DMS114 treated with DMSO at 0.1 percent for 48 hours (cell line): ENCODE results near the gene MAPKAP1.
"Not testable (repeated sequence)": the region's sequence is repeated elsewhere in the genome, so short reads cannot be mapped to it uniquely, and the experiment has no call there.

Experiments
- DNase-seq: peaks from one replicate; lab custom pipeline; 2025; ENCODE audit not compliant: unreplicated experiment; lab: John Stamatoyannopoulos, UW

The MAPKAP1 gene

DNA sequence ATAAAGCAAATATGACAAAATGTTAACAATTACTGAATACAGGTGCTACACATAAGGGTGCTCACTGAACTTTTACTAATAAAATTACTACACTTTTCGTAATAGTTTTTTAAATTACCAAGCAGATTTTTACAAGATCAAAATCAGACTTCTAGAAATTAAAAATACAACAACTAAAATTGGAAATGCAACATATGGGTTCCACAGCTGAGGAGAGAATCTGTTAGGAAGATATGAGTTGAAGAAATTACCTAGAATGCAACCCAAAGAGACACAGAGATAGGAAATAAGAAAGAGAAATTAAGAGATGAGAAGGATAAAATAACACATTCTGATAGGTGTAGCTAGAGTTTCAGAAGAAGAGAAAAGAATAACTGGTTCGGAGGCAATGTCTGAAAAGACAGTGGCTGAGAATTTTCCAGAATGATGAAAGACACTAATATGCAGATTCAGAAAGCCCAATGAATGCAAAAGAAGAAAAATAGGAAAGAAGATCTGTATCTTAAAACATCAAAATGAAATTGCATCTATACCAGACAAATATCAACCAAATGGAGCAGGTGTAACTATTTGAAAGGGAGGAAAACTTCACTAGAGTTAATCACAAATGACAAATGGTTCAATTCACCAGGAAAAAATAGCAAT, 95.8 kb downstream of the MAPKAP1 start:
- DNase-seq: no peak

DNA sequence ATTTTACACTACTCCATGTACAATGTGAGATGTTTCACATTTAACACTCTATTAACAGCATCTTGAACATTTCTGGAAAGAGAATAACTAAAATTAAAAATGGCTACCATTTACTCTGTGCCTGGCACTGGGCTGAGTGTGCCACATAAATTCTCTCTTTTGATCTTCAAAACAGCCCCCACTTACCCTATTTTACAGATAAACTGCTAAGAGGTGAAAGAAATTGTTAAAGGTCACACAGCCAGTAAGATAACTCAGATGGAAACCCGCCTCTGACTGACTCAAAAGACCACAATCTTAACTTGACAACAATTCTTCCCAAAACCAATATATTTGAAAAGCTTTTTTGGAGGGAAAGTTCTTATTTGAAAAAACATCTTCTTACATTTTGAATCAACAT, 97.3 kb downstream of the MAPKAP1 start:
- DNase-seq: no peak

DNA sequence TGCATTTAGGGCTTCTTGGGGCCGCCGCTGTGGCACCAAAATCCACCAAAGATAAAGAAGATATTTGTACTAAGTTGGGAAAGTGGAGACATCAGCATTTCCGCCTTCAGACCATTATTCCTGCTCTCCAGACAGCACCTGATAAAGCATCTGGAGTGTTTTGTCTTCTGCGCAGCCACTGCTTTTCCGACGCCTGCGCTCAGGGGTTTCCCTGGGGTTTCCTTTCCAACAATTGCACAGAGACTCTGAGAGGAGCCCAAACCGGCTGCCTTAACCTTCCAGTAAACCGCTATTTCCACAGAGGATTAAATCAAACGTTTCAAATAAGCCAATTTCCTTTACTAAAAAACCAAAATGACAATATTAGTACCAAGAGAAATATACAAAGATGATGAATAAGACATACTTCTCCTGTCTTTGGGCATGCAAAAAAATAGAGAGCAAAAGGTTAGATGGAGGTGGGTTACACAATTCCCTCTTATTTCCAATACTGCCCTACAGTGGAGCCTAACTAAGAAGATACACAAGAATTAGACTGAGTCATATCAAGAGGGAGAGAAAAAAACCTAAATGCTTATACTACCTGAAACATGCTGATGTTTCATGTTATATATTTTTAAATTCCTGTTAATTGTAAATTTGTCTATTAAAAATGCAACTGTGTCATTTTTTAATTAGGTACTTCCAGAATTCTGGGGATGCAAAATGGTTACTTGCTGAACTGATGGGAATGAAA, 98.4 kb downstream of the MAPKAP1 start:
- DNase-seq: no peak

DNA sequence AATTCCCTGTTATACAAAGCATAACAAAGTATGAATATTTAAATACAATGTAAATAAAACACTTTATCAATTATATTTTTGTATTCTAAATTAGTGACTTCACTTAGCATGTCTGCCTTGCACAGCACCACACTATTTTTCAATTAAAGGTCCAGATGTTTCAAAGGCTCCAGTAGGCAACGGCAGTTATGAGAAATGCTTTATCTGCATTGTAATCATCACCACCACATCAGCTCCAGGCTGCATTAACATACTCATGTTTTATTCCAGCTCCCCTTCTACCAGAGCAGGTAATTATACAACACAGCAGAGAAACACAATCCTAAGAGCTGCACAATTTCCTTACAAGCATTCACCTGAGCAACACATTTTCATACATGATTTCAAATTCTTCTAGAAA, 102.8 kb downstream of the MAPKAP1 start:
- DNase-seq: no peak

DNA sequence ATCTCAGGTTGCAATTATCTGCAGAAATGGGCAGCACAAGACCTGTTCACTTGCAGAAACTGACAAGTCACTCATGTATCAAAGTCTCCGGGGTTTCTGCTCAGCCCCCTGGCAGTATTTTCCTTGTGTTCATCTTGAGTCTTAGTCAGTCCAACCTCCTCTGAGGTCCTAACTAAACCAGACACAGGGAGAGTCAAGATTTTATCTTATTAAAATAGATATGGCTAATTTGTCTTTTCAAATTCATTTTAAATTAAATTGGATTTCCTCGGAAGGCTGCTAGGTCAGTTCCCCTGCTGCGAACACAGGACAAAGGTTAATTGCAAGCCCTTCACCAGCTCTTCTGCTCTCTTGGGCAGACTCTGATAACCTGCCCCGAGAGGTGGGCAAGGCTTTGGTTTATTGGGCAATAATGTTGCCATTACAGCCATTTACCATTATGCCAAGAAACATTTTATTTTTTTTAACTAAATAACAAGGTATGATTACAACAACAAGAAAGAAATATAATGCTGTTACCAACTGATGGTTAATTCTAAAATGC, 103.5 kb downstream of the MAPKAP1 start:
- no peak for DNase-seq

DNA sequence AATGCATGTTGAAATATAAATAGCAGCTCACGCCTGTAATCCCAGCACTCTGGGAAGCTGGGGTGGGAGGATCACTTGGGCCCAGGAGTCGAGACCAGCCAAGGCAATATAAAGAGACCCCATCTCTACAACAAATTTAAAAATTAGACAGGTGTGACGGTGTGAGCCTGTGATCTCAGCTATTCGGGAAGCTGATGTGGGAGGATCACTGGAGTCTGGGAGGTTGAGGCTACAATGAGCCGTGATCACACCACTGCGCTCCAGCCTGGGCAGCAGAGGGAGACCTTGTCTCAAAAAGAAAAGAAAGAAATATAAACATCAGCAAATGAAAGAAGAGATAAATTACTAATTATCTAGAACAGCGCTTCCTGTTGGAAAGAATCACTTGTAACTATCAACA, 105.0 kb downstream of the MAPKAP1 start:
- DNase-seq: no peak

DNA sequence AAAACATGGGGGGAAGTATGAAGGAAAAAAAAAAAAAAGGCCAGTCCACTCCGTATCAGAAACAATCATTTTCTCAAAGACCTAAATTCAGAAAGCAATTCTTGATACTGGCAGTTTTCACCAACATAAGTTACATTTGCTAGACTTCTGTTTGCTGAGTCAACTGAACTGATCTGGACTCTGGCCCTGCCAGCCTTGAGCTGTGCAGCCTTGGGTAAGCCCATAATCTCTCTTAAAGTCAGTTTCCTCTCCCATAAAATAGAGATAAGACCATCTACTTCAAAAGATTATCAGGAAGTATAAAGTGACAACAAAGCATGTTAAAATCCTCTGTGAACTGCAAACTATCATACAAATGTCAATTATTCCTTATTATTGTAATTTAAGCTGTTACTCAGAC, 106.8 kb downstream of the MAPKAP1 start:
- DNase-seq: no peak

DNA sequence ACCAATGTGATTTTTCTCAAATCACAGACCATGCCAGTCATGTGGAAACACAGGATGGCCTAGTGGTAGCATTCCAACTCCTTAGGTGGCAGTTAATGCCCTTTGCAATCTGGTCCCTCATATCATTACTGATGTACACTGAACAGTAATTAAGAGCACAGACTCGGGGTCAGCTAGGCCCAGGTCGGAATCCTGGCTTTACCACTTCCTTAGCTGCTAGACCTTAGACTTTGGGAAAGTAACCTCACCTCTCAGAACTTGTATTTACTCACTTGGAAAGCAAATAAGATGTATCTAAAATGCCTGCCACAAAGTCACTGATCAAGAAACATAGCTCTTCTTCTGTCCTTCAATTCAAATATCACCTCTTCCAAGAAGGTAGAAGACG, 112.8 kb downstream of the MAPKAP1 start:
- no peak for DNase-seq

DNA sequence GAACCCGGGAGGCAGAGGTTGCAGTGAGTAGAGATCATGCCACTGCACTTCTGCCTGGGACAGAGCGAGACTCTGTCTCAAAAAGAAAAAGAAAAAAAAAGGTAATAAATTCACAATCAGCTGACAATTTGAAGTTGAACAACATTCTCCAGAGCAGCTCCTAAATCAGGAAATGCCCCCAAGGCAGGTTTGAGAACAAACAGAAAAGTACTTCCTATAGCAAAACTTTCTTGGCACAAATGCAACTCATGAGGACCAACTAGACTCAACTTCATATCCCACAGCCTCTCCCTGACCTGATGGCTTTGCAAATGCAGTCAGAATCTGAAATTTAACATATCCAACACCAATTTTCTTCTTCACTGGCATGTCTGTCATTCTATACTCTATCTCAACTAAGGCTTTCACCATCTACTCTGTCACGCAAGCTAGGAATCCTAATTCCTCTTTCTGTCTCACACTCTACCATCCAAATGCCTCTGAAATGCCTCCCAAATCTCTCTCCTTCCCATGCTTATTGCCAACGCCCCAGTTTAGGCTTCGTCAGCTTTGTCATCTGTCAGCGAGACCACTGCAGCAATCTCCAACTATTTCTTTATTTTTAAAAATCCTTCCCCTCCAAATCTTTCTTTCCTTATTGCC, 113.3 kb downstream of the MAPKAP1 start:
- no peak for DNase-seq

DNA sequence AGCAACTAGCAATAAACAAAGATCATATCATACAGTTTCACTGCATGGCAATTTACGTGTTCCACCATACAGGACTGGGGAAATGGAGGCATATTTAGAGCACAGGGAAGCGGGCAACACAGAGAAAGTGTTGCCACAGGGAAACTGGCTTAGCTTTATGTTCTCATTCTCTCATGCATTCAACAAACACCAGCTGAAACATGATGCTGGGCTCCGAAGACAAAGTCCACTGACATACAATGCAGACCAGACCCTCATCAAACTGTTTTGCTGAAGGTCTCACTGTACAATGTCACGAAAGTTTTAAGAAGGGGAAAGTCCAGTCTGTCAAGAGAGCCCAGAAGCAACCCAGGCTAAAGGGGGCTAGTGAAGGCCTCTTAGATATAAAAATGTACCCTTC, 115.1 kb downstream of the MAPKAP1 start:
- no peak for DNase-seq

DNA sequence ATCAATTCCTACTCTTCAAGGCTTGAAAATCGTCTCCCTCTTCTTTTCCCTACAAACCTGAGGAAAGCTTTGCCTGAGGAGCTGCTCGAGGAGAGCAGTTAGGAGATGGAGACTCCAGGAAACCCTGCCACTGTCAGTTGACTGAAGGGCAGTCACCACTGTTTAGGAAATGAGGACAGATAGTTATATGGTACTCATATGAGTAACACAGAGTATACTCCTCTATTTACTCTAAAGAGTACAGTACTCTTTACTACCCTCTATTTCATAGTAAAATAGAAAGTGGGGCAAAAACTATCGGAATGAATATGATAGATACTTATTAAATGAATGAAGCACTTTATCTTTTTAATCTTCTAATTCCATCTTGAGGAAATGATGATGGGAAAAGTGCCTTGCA, 115.8 kb downstream of the MAPKAP1 start:
- no peak for DNase-seq

DNA sequence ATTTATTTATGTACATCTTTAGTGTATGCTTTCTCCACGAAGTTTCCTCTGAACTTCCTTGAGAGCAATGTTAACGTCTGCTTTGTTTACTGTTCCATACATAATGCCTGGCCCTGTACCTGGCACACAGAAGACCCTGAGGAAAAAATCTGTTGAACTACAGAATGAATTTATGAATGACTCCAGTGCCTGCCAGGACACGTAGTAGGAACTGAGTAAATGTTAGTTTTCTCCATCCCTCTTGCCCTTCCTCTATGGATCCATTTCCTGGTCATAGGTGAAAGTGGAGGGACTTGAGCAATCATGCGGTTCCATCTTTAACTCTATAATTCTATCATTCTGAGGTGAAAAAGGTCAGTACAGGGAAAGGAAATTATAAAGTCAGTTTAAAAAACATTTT, 117.7 kb downstream of the MAPKAP1 start:
- DNase-seq: no peak

DNA sequence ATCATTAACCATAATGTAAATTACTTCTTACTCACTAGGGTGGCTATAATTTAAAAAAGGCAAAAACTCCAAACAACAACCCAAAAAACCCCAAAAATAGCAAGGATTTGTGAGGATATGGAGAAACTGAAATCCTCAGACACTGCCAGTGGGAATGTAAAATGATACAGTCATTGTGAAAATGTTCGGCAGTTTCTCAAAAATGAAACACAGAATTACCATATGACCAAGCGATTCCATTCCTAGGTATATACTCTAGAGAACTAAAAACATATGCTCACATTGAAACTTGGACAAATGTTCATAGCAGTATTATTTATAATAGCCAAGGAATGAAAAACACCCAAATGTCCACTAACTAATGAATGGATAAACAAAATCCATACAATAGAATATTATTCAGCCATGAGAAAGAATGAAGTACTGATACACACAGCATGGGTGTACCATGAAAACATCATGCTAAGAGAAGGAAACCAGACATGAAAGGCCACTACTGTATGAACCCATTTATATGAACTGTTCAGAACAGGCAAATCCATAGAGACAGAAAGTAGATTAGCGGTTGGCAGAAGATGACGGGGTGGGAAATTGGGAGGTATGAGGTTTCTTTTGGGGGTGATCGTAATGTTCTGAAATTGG, 119.1 kb downstream of the MAPKAP1 start:
- no peak for DNase-seq

DNA sequence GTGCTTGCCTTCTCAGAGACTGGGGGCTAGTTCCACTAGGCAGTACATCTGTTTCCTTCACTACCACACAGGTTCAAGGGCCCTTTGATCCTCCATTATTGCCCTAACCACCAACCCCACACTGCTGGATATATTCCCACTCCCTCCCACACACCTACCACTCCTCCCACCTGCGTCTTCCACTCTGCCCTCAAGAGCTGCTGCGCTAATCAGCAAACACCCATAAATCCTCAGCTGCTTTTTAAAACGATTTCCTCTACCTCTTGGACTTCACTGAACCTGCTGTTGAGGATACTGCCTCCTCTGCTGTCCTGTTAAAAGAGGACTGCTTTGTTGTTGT, 120.9 kb downstream of the MAPKAP1 start:
- DNase-seq: no peak

DNA sequence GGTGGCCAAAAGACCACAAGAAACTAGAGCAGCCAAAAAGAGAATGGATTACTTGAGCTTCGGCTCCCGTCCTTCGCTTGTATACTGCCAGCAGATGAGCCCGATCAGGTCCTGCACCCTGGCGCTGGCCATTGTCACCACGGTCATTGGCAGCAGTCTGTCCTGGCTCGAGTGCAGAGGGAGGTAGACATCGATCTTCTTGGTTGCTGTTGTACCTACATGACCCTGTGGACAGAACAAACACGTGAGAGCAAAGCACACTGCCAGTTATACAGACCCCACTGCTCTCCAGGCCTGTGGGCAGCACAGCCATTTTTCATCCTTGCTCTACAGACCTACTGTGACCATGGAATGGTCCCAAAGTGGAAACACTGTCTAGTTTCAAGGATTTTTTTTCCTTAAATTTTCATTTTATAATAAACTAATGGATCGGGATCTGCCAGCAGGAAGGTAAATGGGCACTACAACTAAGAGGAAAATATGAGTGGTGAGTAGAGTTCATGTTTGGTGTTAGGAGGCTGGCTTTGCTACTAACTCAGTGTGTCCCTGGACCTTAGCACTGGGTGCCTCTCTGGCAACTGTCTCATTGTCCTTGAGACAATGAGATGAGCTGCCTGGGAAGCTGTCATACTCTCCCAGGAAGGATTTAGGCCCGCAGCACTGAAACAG, 121.4 kb downstream of the MAPKAP1 start:
- DNase-seq: no peak

DNA sequence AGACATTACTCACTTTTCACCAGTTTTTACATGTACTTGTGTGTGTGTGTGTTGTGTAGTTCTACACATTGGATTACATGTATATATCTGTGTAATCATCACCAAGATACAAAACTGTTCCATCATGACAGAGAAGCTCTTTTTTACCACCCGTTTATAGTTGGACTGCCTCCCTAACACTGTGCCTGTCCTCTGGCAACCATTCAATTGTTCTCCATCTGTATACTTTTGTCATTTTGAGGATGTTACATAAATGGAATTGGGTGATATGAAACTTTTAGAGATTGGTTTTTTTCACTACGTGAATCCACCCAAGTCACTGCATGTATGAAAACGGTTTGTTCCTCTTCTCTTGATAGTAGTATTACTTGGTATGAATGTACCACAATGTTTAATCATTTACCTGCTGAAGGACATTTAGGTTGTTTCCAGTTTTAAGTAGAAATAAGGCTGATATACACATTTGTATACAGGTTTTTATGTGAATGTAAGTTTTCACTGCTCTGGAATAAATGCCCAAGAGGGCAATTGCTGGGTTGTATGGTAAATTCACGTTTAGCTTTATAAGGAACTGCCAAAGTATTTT, 126.2 kb downstream of the MAPKAP1 start:
- no peak for DNase-seq

DNA sequence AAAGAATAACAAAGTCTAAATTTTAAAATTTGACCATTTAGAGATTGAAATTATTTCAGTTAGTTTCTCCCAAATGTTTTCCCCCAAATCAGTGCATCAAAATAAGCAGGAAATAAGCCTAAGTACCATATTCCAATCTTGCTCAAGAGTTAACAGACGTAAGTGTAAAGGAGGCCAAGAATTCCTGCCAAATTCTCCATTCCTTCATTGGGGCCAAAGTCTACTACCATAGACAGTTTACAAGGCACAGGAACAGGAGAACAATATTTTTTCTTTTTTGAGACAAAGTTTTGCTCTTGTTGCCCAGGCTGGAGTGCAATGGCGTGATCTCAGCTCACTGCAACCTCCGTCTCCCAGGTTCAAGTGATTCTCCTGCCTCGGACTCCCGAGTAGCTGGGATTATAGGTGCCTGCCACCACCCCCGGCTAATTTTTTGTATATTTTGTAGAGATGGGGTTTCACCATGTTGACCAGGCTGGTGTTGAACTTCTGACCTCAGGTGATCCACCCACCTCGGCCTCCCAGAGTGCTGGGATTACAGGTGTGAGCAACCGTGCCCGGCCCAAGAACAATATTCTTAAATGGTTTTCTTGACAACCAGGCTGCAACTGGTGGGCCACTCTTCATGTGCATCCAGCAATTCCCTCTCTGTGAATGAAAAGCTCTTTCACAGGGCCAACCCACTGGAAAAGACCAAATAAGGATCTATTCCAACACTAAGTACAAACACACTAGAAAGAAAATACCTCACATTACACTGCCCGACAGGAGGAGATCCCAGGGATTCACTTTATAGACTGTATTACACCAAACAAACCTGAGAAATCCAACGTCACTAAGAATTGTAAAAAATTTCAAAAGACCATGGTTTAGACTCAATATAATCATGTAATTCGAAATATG, 127.7 kb downstream of the MAPKAP1 start:
- DNase-seq: no peak

DNA sequence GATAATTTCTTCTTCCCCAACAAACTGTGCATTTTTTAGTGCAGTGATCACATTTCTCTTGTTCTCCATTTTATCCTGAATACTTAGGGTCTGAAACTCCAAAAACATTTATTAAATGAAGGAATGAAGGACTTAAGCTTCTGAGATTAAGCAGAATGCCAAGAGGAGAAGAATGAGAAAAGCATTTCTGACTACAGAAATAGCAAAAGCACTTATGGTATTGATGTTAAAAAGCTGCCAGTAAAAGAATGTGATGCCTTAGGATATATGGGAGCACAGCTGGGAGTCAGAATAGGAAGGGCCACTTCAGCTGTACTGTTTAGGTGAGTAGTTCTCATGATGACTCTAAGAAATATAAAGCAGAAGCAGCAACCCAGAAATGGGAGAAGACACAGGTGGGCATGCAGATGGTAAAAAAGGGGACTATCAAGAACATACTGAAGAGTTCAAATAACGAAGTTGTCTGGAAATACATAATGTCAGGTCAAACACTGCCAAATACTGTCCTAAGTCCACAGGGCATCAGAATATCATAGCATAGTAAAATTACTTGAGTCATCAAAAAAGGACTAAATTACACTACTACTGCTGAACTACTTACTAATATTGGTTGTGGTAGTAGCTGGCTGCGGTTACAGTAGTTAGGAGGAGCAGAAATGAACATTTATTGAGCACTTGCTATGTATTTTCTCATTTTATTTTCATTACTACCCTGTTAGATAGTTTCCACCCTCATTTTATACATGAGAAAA, 132.7 kb downstream of the MAPKAP1 start:
- no peak for DNase-seq

DNA sequence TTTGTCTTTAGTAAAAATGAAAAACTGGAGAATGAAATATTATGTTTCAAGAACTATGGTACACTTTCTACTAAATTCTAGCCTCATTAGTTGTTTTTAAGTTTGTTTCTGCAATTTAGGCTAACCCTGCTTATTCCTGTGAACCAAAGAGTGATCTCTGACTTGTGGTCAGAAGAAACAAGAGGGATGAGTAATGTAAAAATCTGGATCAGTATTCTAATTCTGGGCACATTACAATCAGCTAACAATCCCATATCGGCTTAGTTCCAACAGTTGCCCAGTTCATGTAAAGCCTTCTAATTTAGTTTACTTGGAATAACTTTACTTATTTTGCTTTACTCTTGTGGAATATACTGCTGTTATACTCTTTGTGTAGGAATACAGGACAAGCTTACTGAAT, 134.5 kb downstream of the MAPKAP1 start:
- not testable (repeated sequence) for DNase-seq
